H1 (cell line): ENCODE measurements around the gene GALNT7. TPM values are rescaled to one million over a fixed set of nuclear protein-coding genes. Genes with fewer than 3 reads are reported as not detected.

Source experiments
- CTCF ChIA-PET: fragments of 300-600 bp; sonication (Branson Sonifier 250); formaldehyde crosslinking; loops from one replicate; lab custom pipeline; 2021; ENCODE audit not compliant: partially characterized antibody; lab: Charles Lee
- POLR2A ChIA-PET: fragments of 300-600 bp; sonication (Branson Sonifier 250); formaldehyde crosslinking; loops from one replicate; lab custom pipeline; 2021; ENCODE audit warnings: inconsistent platforms; ENCODE audit not compliant: partially characterized antibody; lab: Charles Lee
- DNase-seq, 2 experiments: peaks; one replicate each; pipeline versions ENCODE4 v3.0.0 to v3.0.0-alpha.2; 2010 to 2022; ENCODE audit warnings: low spot score in 2 of 2, low read depth in 1 of 2, mixed read lengths in 1 of 2
- FAIRE-seq: peaks from 2 replicates; lab custom pipeline; 2011; peaks lifted over from hg19 to GRCh38; lab: Jason Lieb, UNC
- H2AFZ ChIP-seq: 2 replicates; pipeline ENCODE4 v1.8.1; 2012; ENCODE audit warnings: low read length, inconsistent platforms
- H2AK5ac ChIP-seq: 2 replicates; pipeline ENCODE4 v1.6.1; 2013; ENCODE audit warnings: low read depth, low read length
- H2BK120ac ChIP-seq: replicated peaks from 2 replicates; pipeline ENCODE3; 2013; ENCODE audit warnings: low read depth, low read length, inconsistent platforms
- H2BK12ac ChIP-seq: 2 replicates; pipeline ENCODE4 v1.6.1; 2013; ENCODE audit warnings: low read depth, low read length
- H2BK15ac ChIP-seq: 2 replicates; pipeline ENCODE4 v1.6.1; 2013; ENCODE audit warnings: low read length
- H2BK20ac ChIP-seq: 2 replicates; pipeline ENCODE4 v1.6.1; 2013; ENCODE audit warnings: low read length
- H2BK5ac ChIP-seq: 2 replicates; pipeline ENCODE4 v1.6.1; 2013; ENCODE audit warnings: low read depth, low read length
- H3K14ac ChIP-seq: 2 replicates; pipeline ENCODE4 v1.6.1; 2013; ENCODE audit warnings: inconsistent platforms; ENCODE audit not compliant: insufficient read length
- H3K18ac ChIP-seq: 2 replicates; pipeline ENCODE4 v1.6.1; 2013; ENCODE audit warnings: low read length; ENCODE audit errors: extremely low read depth
- H3K23ac ChIP-seq: 2 replicates; pipeline ENCODE4 v1.6.1; 2013; ENCODE audit warnings: inconsistent platforms; ENCODE audit not compliant: insufficient read length
- H3K23me2 ChIP-seq: 2 replicates; pipeline ENCODE4 v1.6.1; 2013; ENCODE audit warnings: low read depth, low read length
- H3K27ac ChIP-seq: 2 replicates; pipeline ENCODE4 v1.6.1; 2011; ENCODE audit warnings: low read depth, low read length, inconsistent platforms
- H3K27me3 ChIP-seq, 4 experiments: replicated peaks in 1 of 4; 1 replicate in 1 of 4; 2 replicates in 3 of 4; pipeline versions ENCODE4 v1.6.1 to v1.8.1; 2011 to 2013; ENCODE audit warnings: low read length in 3 of 4, mild to moderate bottlenecking in 3 of 4, inconsistent platforms in 2 of 4, mixed read lengths in 2 of 4, moderate library complexity in 1 of 4; ENCODE audit not compliant: control insufficient read depth in 3 of 4, insufficient read depth in 3 of 4; ENCODE audit errors: extremely low read depth in 1 of 4
- H3K36me3 ChIP-seq, 4 experiments: 2 replicates each; pipeline versions ENCODE4 v1.6.1 to v1.8.1; 2011 to 2013; ENCODE audit warnings: mild to moderate bottlenecking in 4 of 4, low read length in 3 of 4, moderate library complexity in 2 of 4, control low read depth in 1 of 4, inconsistent platforms in 1 of 4; ENCODE audit not compliant: insufficient read depth in 4 of 4, control insufficient read depth in 2 of 4
- H3K4ac ChIP-seq: replicated peaks from 2 replicates; pipeline ENCODE3; 2013; ENCODE audit warnings: low read length, low read depth, mixed read lengths, inconsistent platforms; ENCODE audit not compliant: insufficient read length
- H3K4me1 ChIP-seq, 4 experiments: replicated peaks in 1 of 4; 1 replicate in 1 of 4; 2 replicates in 3 of 4; pipeline versions ENCODE4 v1.6.1 to v1.8.1; 2011 to 2013; ENCODE audit warnings: low read length in 3 of 4, inconsistent platforms in 2 of 4, mixed read lengths in 1 of 4; ENCODE audit not compliant: insufficient read depth in 4 of 4, control insufficient read depth in 3 of 4
- H3K4me2 ChIP-seq, 2 experiments: 2 replicates each; pipeline versions ENCODE4 v1.6.1 to v1.8.1; 2011 to 2013; ENCODE audit warnings: low read depth in 2 of 2, low read length in 2 of 2, control low read depth in 1 of 2, inconsistent platforms in 1 of 2, mild to moderate bottlenecking in 1 of 2; ENCODE audit not compliant: insufficient read depth in 1 of 2
- H3K4me3 ChIP-seq, 4 experiments: fragments of 200-600, 300-600 bp in 1 of 4; sonication (generic), shearing (Covaris generic), sonication (Bioruptor Twin) in 1 of 4; 2 replicates each; pipeline versions ENCODE4 v1.5.1 to v1.8.1; 2011 to 2016; ENCODE audit warnings: low read length in 4 of 4, low read depth in 3 of 4, control low read depth in 2 of 4, inconsistent platforms in 2 of 4, mild to moderate bottlenecking in 2 of 4, mixed read lengths in 1 of 4, moderate library complexity in 1 of 4; ENCODE audit not compliant: insufficient read depth in 2 of 4; ENCODE audit errors: extremely low read depth in 1 of 4
- H3K56ac ChIP-seq: replicated peaks from 2 replicates; pipeline ENCODE3; 2013; ENCODE audit warnings: low read depth, mild to moderate bottlenecking, mixed read lengths, low read length, inconsistent platforms; ENCODE audit not compliant: insufficient read length
- H3K79me1 ChIP-seq: 2 replicates; pipeline ENCODE4 v1.6.1; 2013; ENCODE audit warnings: low read depth, low read length, control low read depth
- H3K79me2 ChIP-seq, 2 experiments: 2 replicates each; pipeline versions ENCODE4 v1.6.1 to v1.8.1; 2012 to 2013; ENCODE audit warnings: low read length in 2 of 2, mild to moderate bottlenecking in 2 of 2, inconsistent platforms in 1 of 2; ENCODE audit not compliant: insufficient read depth in 2 of 2, control insufficient read depth in 1 of 2
- H3K9ac ChIP-seq, 4 experiments: replicated peaks in 1 of 4; 1 replicate in 1 of 4; 2 replicates in 3 of 4; pipeline versions ENCODE4 v1.6.1 to v1.8.1; 2011 to 2013; ENCODE audit warnings: low read depth in 3 of 4, low read length in 3 of 4, control low read depth in 2 of 4, mild to moderate bottlenecking in 2 of 4, moderate library complexity in 2 of 4, inconsistent platforms in 1 of 4; ENCODE audit errors: extremely low read depth in 1 of 4
- H3K9me3 ChIP-seq, 2 experiments: 2 replicates each; pipeline versions ENCODE4 v1.6.1 to v1.8.1; 2012 to 2013; ENCODE audit warnings: mild to moderate bottlenecking in 2 of 2, moderate library complexity in 2 of 2, control low read depth in 1 of 2, inconsistent platforms in 1 of 2, low read depth in 1 of 2, low read length in 1 of 2, mixed read lengths in 1 of 2; ENCODE audit not compliant: insufficient read depth in 2 of 2
- H4K20me1 ChIP-seq, 2 experiments: replicated peaks in 1 of 2; 2 replicates each; pipeline versions ENCODE3 to v1.8.1; 2011 to 2013; ENCODE audit warnings: inconsistent platforms in 2 of 2, low read length in 2 of 2, mild to moderate bottlenecking in 1 of 2; ENCODE audit not compliant: insufficient read depth in 2 of 2, control insufficient read depth in 1 of 2
- H4K5ac ChIP-seq: 2 replicates; pipeline ENCODE4 v1.6.1; 2013; ENCODE audit warnings: low read length, low read depth, mixed read lengths, inconsistent platforms; ENCODE audit not compliant: insufficient read length
- H4K8ac ChIP-seq: 2 replicates; pipeline ENCODE4 v1.8.0; 2013; ENCODE audit warnings: mild to moderate bottlenecking, moderate library complexity, low read length, inconsistent platforms; ENCODE audit not compliant: insufficient read depth; ENCODE audit errors: extremely low read depth
- H4K91ac ChIP-seq: replicated peaks from 2 replicates; pipeline ENCODE3; 2013; ENCODE audit warnings: low read length, mixed read lengths, inconsistent platforms; ENCODE audit not compliant: insufficient read length
- ASH2L ChIP-seq: fragments of 200-600, 300-600 bp; sonication (generic); IDR thresholded peaks from one replicate; pipeline ENCODE4 v1.7.1; 2017; ENCODE audit warnings: low read length
- BRCA1 ChIP-seq: IDR thresholded peaks from 2 replicates; pipeline ENCODE4 v1.6.1; 2012; ENCODE audit warnings: low read depth, low read length, improper control_type of control experiment
- JUND ChIP-seq: IDR thresholded peaks from 2 replicates; pipeline ENCODE4 v1.6.1; 2011; ENCODE audit warnings: mild to moderate bottlenecking, improper control_type of control experiment, low read length
- POLR2A ChIP-seq, 2 experiments: IDR thresholded peaks; 1 replicate in 1 of 2; 2 replicates in 1 of 2; pipeline ENCODE4 v1.6.1; 2011; ENCODE audit warnings: low read depth in 2 of 2, low read length in 2 of 2, mild to moderate bottlenecking in 2 of 2; ENCODE audit errors: control extremely low read depth in 1 of 2
- RBBP5 ChIP-seq: IDR thresholded peaks from 2 replicates; pipeline ENCODE4 v1.7.1; 2012; ENCODE audit warnings: low read depth, mild to moderate bottlenecking, inconsistent platforms, low read length, moderate library complexity, borderline replicate concordance
- SAP30 ChIP-seq: fragments of 300-600 bp; sonication (generic); IDR thresholded peaks from 2 replicates; pipeline ENCODE4 v1.7.1; 2012; ENCODE audit warnings: low read length, moderate library complexity, mild to moderate bottlenecking, inconsistent platforms; ENCODE audit not compliant: insufficient read depth, insufficient replicate concordance
- SIN3A ChIP-seq, 2 experiments: IDR thresholded peaks in 1 of 2; conservative IDR thresholded peaks in 1 of 2; 2 replicates each; pipeline ENCODE4 v1.6.1; 2011 to 2012; ENCODE audit warnings: low read length in 2 of 2, improper control_type of control experiment in 1 of 2, low read depth in 1 of 2, mild to moderate bottlenecking in 1 of 2
- WGBS, 2 experiments: shearing (Covaris generic) in 1 of 2; methylation state at CpG; one replicate each; pipeline versions ENCODE4 v1.1.6 to v1.1.7; 2013 to 2015; ENCODE audit warnings: low lambda C conversion rate in 2 of 2, mixed read lengths in 2 of 2, inconsistent platforms in 1 of 2, low coverage in 1 of 2, missing lambda C conversion rate in 1 of 2; ENCODE audit not compliant: insufficient replicate concordance in 2 of 2, insufficient coverage in 1 of 2, insufficient read length in 1 of 2; ENCODE audit errors: extremely low coverage in 1 of 2, missing lambda C conversion rate in 1 of 2; 5-methylcytosine and 5-hydroxymethylcytosine counted together
- polyA plus RNA-seq, 7 experiments: library from polyadenylated mRNA; depleted of rRNA in 3 of 7; stranded (reverse) in 5 of 7; unstranded in 2 of 7; fragments of >200 nt in 5 of 7; fragments of 200-250 nt in 2 of 7; gene quantifications; 1 replicate in 5 of 7; 2 replicates in 1 of 7; 4 replicates in 1 of 7; pipeline versions ENCODE4 v1.2.1 to v1.2.3, GENCODE V29; 2011 to 2013; ENCODE audit warnings: missing spikeins in 2 of 7, mixed read lengths in 2 of 7
- total RNA-seq: library from RNA; stranded (reverse); fragmentation: NEBNext Ultra II Directional; extraction: Animal tissue kit (Norgen Biotek cat#: 25700); gene quantifications from 2 replicates; pipeline ENCODE4 v1.2.1, GENCODE V29; 2021

The GALNT7 gene
- total and polyA plus RNA-seq, 2 of the 8 experiments (the other 6 are each of a cell fraction or from before 2014, with no cell fraction given): 22.4 to 85.5 TPM

DNA sequence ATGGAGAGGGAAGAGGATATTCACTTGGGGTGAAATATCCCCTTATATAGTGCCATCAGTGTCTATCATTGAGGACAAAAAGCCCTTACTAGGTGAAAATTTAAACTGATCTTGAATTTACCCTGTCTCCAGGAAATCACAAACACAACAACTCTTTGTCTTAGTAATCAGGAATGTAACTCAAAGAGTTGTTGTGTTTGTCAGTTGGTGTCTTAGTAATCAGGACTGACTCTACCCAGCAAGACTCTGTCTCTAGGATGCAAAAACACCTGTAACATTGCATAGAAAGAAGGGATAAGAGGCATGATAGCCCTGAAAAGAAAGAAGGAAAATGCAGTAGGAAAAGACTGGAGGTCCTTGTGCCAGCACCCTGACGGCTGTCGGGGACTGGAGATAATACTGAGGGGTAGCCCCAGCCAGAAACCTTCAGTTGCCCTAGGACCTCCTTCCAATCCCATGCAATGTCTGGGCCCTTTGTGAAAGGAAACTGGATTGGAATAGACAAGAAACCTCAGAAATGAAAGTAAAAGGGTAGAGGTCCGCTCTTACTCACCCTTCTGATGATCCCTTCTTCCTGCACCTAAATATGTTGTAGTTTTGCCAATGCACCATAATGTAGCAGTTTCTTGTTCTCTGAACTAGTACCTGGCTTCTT, 120.2 kb downstream of the GALNT7 start:
- Histone ChIP-seq H3K27ac (no peak overlapping the region), H2BK15ac (no peak overlapping the region), H3K4ac (no peak overlapping the region), H4K20me1 (peaks cover 0 to 2% of the 10 kb centered on the region in 2 experiments), H3K27me3 (peaks cover 0 to 1% (median 0%) of the 10 kb centered on the region in 4 experiments; a peak in 1 of 7 replicates), H3K4me1 (0 out of 7 replicates have a peak, but pooled peaks cover 0 to 1% (median 0%) of the 10 kb centered on the region in 4 experiments), H3K56ac (no peak overlapping the region), H3K4me2 (no peak overlapping the region), H2BK5ac (no peak overlapping the region), H2BK120ac (no peak overlapping the region), H3K79me1 (no peaks in the 10 kb centered on the region; the same call in 1 of the 2 replicates), H3K9me3 (peaks cover 26 to 32% of the 10 kb centered on the region in 2 experiments), H4K91ac (no peak overlapping the region), H2AK5ac (no peak overlapping the region), H3K79me2 (peaks cover 0 to 36% of the 10 kb centered on the region in 2 experiments; a peak in 2 of 4 replicates), H2BK20ac (no peak overlapping the region), H2AFZ (no peak overlapping the region), H3K14ac (no peak overlapping the region), H3K23ac (no peak overlapping the region), H4K5ac (no peak overlapping the region), H2BK12ac (no peak overlapping the region), H3K18ac (no peak overlapping the region), H3K9ac (no peak overlapping the region), H4K8ac (no peak overlapping the region), H3K36me3 (peaks cover 0 to 30% (median 7%) of the 10 kb centered on the region in 4 experiments; a peak in 4 of 8 replicates), H3K4me3 (no peak overlapping the region), H3K23me2 (no peaks in the 10 kb centered on the region)
- FAIRE-seq (no peak), DNase-seq (no peak)
- POLR2A ChIA-PET: interaction anchor here (0.8 kb wide), 1 partner anchor 46 kb away, joined by 3 read pairs; the partner anchor contains the start of gene HMGB2
- CTCF ChIA-PET: interaction anchor here (0.9 to 5.4 kb wide), 20 partner anchors 8 to 275 kb away, joined by 3 to 33 read pairs (median 4); no protein-coding TSS in a partner anchor
- TF ChIP-seq JUND: no peak
- no peak for TF ChIP-seq RBBP5
- TF ChIP-seq SAP30: no peak
- TF ChIP-seq BRCA1: no peak
- no peak for TF ChIP-seq ASH2L
- no peak for TF ChIP-seq SIN3A (conservative IDR thresholded peaks at IDR 0.05 in 1 of 2, IDR thresholded peaks at IDR 0.05 in 1 of 2; ENCODE audit: low read depth in 1 of 2, low read length in 2 of 2)
- no peak for TF ChIP-seq POLR2A (IDR thresholded peaks at IDR 0.05; ENCODE audit: control extremely low read depth in 1 of 2, low read depth in 2 of 2, low read length in 2 of 2)
- 92% methylated on average over 3 of the region's 3 CpGs; no CpG with 5 or more reads in 1 of the 2 experiments for WGBS, 2 experiments
